B cell (primary cell): ENCODE data around the gene MC1R. TPM values are rescaled to one million over a fixed set of nuclear protein-coding genes. Genes with fewer than 3 reads are reported as not detected.
"Not testable (repeated sequence)": the region's sequence is repeated elsewhere in the genome, so short reads cannot be mapped to it uniquely, and the experiment has no call there.

Experiments used
- ATAC-seq: fragments of 200-7000 bp; cut with Tn5 transposase; one replicate; pipeline ENCODE4 v1.10.0; 2021; ENCODE audit warnings: low read depth, mild to moderate bottlenecking, moderate number of reproducible peaks, moderate library complexity
- CTCF ChIA-PET: fragments of 350-600 bp; sonication (Branson Sonifier 250); formaldehyde crosslinking; loops from one replicate; lab custom pipeline; 2021; ENCODE audit warnings: antibody characterized with exemption, inconsistent platforms; lab: Charles Lee
- POLR2A ChIA-PET: fragments of 350-600 bp; sonication (Branson Sonifier 250); formaldehyde crosslinking; loops from one replicate; lab custom pipeline; 2021; ENCODE audit warnings: antibody characterized with exemption; lab: Charles Lee
- DNase-seq: peaks from one replicate; pipeline ENCODE4 v3.0.0; 2013
- H2AFZ ChIP-seq: 2 replicates; pipeline ENCODE4 v1.6.1; 2012; ENCODE audit warnings: mild to moderate bottlenecking, low read depth, low read length; ENCODE audit not compliant: insufficient read depth, poor library complexity, severe bottlenecking
- H3K27ac ChIP-seq, 2 donors: 1 replicate in 1 of 2; 2 replicates in 1 of 2; pipeline ENCODE4 v1.5.1; 2012 to 2013; ENCODE audit warnings: low read length in 2 of 2, mild to moderate bottlenecking in 2 of 2, moderate library complexity in 1 of 2
- H3K27me3 ChIP-seq, 4 experiments: fragments of 200-600 bp in 1 of 4; sonication (generic) in 1 of 4; replicated peaks in 1 of 4; 1 replicate in 2 of 4; 2 replicates in 2 of 4; pipeline versions ENCODE4 v1.6.1 to v1.7.0; 2013 to 2016; ENCODE audit warnings: low read length in 3 of 4, mild to moderate bottlenecking in 2 of 4, mixed read lengths in 1 of 4, moderate library complexity in 1 of 4; ENCODE audit not compliant: insufficient read depth in 4 of 4, control insufficient read depth in 3 of 4; ENCODE audit errors: control extremely low read depth in 1 of 4
- H3K36me3 ChIP-seq, 2 experiments: replicated peaks in 1 of 2; 1 replicate in 1 of 2; 2 replicates in 1 of 2; pipeline versions ENCODE4 v1.6.1 to v1.7.1; 2013; ENCODE audit warnings: low read length in 1 of 2; ENCODE audit not compliant: insufficient read depth in 2 of 2, control insufficient read depth in 1 of 2; ENCODE audit errors: control extremely low read depth in 1 of 2, extremely low read depth in 1 of 2
- H3K4me1 ChIP-seq, 2 donors: fragments of 200-600 bp in 1 of 2; sonication (generic) in 1 of 2; 1 replicate in 1 of 2; 2 replicates in 1 of 2; pipeline versions ENCODE4 v1.5.1 to v1.6.1; 2013 to 2017; ENCODE audit warnings: low read length in 2 of 2; ENCODE audit not compliant: control insufficient read depth in 2 of 2, insufficient read depth in 2 of 2
- H3K4me2 ChIP-seq: replicated peaks from 2 replicates; pipeline ENCODE3; 2012; ENCODE audit warnings: mild to moderate bottlenecking, low read depth, low read length; ENCODE audit not compliant: poor library complexity, severe bottlenecking
- H3K4me3 ChIP-seq, 5 experiments: fragments of 200-600 bp in 1 of 5; sonication (generic) in 1 of 5; 1 replicate in 3 of 5; 2 replicates in 2 of 5; pipeline versions ENCODE4 v1.5.1 to v1.7.0; 2011 to 2016; ENCODE audit warnings: low read length in 4 of 5, mild to moderate bottlenecking in 4 of 5, low read depth in 2 of 5, control low read depth in 1 of 5, moderate library complexity in 1 of 5; ENCODE audit not compliant: insufficient read depth in 1 of 5; ENCODE audit errors: control extremely low read depth in 1 of 5, extremely low read depth in 1 of 5
- H3K79me2 ChIP-seq: fragments of 200-600 bp; sonication (generic); one replicate; pipeline ENCODE4 v1.6.0; 2016; ENCODE audit warnings: low read length; ENCODE audit not compliant: control insufficient read depth, insufficient read depth
- H3K9ac ChIP-seq: fragments of 200-600 bp; sonication (generic); 2 replicates; pipeline ENCODE4 v1.6.1; 2017; ENCODE audit warnings: mild to moderate bottlenecking, low read length, moderate library complexity
- H3K9me3 ChIP-seq, 3 donors: one replicate each; pipeline versions ENCODE4 v1.6.1 to v1.7.1; 2013; ENCODE audit warnings: low read length in 2 of 3; ENCODE audit not compliant: control insufficient read depth in 2 of 3, insufficient read depth in 1 of 3; ENCODE audit errors: control extremely low read depth in 1 of 3
- H4K20me1 ChIP-seq: 2 replicates; pipeline ENCODE4 v1.6.0; 2012; ENCODE audit warnings: mild to moderate bottlenecking, low read length; ENCODE audit not compliant: insufficient read depth, control insufficient read depth, poor library complexity, severe bottlenecking
- H3K27ac Mint-ChIP-seq: one replicate; pipeline ENCODE4 v1.8.0; 2021; ENCODE audit warnings: mixed read lengths
- H3K27me3 Mint-ChIP-seq: one replicate; pipeline ENCODE4 v1.8.0; 2021; ENCODE audit warnings: mixed read lengths
- H3K4me1 Mint-ChIP-seq: one replicate; pipeline ENCODE4 v1.8.0; 2021; ENCODE audit warnings: mixed read lengths
- H3K4me3 Mint-ChIP-seq: one replicate; pipeline ENCODE4 v1.8.0; 2021; ENCODE audit warnings: mixed read lengths
- H3K9me3 Mint-ChIP-seq: one replicate; pipeline ENCODE4 v1.8.0; 2022; ENCODE audit warnings: mixed read lengths; ENCODE audit not compliant: insufficient read depth
- EZH2 ChIP-seq: IDR thresholded peaks from 2 replicates; pipeline ENCODE4 v1.6.1; 2012; ENCODE audit warnings: borderline replicate concordance, low read depth, mild to moderate bottlenecking, moderate library complexity, low read length; ENCODE audit not compliant: insufficient read depth, poor library complexity, severe bottlenecking
- WGBS: methylation state at CpG from one replicate; pipeline ENCODE4 v1.1.5; 2013; ENCODE audit warnings: missing lambda C conversion rate; ENCODE audit not compliant: insufficient coverage; 5-methylcytosine and 5-hydroxymethylcytosine counted together
- intact Hi-C: fragments of 100-400 bp; cut with micrococcal nuclease; formaldehyde crosslinking; loops from one replicate; pipeline ENCODE4 v1.10.0; 2022
- polyA plus RNA-seq: library from polyadenylated mRNA; depleted of rRNA; stranded (reverse); fragments of >200 nt; gene quantifications from 2 replicates; pipeline ENCODE4 v1.2.3, GENCODE V29; 2012
- total RNA-seq, 2 donors: library from RNA; stranded (reverse); fragments of 120-200 nt in 1 of 2; gene quantifications; 1 replicate in 1 of 2; 2 replicates in 1 of 2; pipeline versions ENCODE4 v1.2.3 to v1.2.4, GENCODE V29; 2013 to 2022
- TF ChIP-seq, protein P1 (sequence below): fragments of 200-600 bp; IDR thresholded peaks from one replicate; pipeline ENCODE4 v1.8.0; 2022; ENCODE audit warnings: antibody characterized with exemption, mild to moderate bottlenecking

MC1R gene
- total and polyA plus RNA-seq, 2 donors (not counting 1 experiment from before 2014, with no cell fraction given) = 13.2 to 15.2 TPM

- Mint-ChIP-seq H3K27ac (no peak overlapping the region), H3K27me3 (peaks cover 18% of the 10 kb centered on the region), H3K4me3 (no peak overlapping the region), H3K9me3 (no peaks in the 10 kb centered on the region), H3K4me1 (peaks cover 15% of the 10 kb centered on the region)
- DNase-seq (no peak), ATAC-seq (no peak)
- H3K27ac ChIP-seq = no peak overlapping the region
- POLR2A ChIA-PET = no interaction called here
- H3K4me2 ChIP-seq = no peak overlapping the region
- no peak overlapping the region for H2AFZ ChIP-seq
- peaks cover 0 to 7% (median 0%) of the 10 kb centered on the region in 3 donors for H3K9me3 ChIP-seq
- H3K79me2 ChIP-seq = no peaks in the 10 kb centered on the region
- H3K36me3 ChIP-seq = no peaks in the 10 kb centered on the region
- H3K9ac ChIP-seq = no peak overlapping the region
- peaks cover 0 to 12% (median 4%) of the 10 kb centered on the region in 4 experiments for H3K27me3 ChIP-seq
- H4K20me1 ChIP-seq = no peaks in the 10 kb centered on the region
- no peak overlapping the region for H3K4me3 ChIP-seq
- TF ChIP-seq, protein P1, sequence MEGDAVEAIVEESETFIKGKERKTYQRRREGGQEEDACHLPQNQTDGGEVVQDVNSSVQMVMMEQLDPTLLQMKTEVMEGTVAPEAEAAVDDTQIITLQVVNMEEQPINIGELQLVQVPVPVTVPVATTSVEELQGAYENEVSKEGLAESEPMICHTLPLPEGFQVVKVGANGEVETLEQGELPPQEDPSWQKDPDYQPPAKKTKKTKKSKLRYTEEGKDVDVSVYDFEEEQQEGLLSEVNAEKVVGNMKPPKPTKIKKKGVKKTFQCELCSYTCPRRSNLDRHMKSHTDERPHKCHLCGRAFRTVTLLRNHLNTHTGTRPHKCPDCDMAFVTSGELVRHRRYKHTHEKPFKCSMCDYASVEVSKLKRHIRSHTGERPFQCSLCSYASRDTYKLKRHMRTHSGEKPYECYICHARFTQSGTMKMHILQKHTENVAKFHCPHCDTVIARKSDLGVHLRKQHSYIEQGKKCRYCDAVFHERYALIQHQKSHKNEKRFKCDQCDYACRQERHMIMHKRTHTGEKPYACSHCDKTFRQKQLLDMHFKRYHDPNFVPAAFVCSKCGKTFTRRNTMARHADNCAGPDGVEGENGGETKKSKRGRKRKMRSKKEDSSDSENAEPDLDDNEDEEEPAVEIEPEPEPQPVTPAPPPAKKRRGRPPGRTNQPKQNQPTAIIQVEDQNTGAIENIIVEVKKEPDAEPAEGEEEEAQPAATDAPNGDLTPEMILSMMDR = no peak
- no peak for TF ChIP-seq EZH2
- CTCF ChIA-PET = no interaction called here
- intact Hi-C loops = no loop called here
- peaks cover 0 to 11% of the 10 kb centered on the region in 2 donors for H3K4me1 ChIP-seq
- WGBS = 98% methylated on average over 60 of the region's 61 CpGs
Observed at GRCh38 chr16:89934611-89935553, 16.2 kb downstream of the MC1R start.

GRCh38 chr16:89935620-89936019 is 17.0 kb downstream of the MC1R start:
- intact Hi-C loops, ATAC-seq, H3K4me2 ChIP-seq, H3K27ac Mint-ChIP-seq, H4K20me1 ChIP-seq, H3K9me3 Mint-ChIP-seq, CTCF ChIA-PET, H3K36me3 ChIP-seq, H3K79me2 ChIP-seq, H3K27me3 ChIP-seq, H3K27ac ChIP-seq, POLR2A ChIA-PET, H2AFZ ChIP-seq, H3K9ac ChIP-seq, H3K9me3 ChIP-seq, H3K4me3 Mint-ChIP-seq, H3K4me3 ChIP-seq, DNase-seq: not testable (repeated sequence)
- Mint-ChIP-seq H3K27me3 (peaks cover 16% of the 10 kb centered on the region), H3K4me1 (peaks cover 13% of the 10 kb centered on the region)
- 98% methylated on average over 15 of the region's 27 CpGs for WGBS
- peaks cover 0 to 11% of the 10 kb centered on the region in 2 donors for H3K4me1 ChIP-seq
